Esophagus (tissue), 2 donors: Measurements from ENCODE around the gene PDCD10. TPM values are rescaled to one million over a fixed set of nuclear protein-coding genes. Genes with fewer than 3 reads are reported as not detected.

Experiments
- polyA plus RNA-seq, 2 donors: library from polyadenylated mRNA; stranded (reverse); fragments of 200-250 nt; gene quantifications; one replicate each; pipeline ENCODE4 v1.2.3, GENCODE V29; 2013
- donor health status: healthy with polysubstance abuse.
- donor health status: Bipolar disorder and iron deficiency.

The PDCD10 gene
- polyA plus RNA-seq, 2 donors, result 29.6 to 68.1 TPM

Other genes starting within 250 kb of the PDCD10 start
- under 1 TPM; 0.18 to 0.29 TPM for gene WDR49, start 81.0 kb downstream of the PDCD10 start, polyA plus RNA-seq
- 1 to 10 TPM; 2.0 to 2.1 TPM for gene SERPINI1, start 829 bp upstream of the PDCD10 start, polyA plus RNA-seq